Smooth muscle cell (in vitro differentiated cells): Measurements from ENCODE around the gene SPOCK1. TPM values are rescaled to one million over a fixed set of nuclear protein-coding genes. Genes with fewer than 3 reads are reported as not detected.

Source experiments
- DNase-seq: peaks from one replicate; lab custom pipeline; 2025; ENCODE audit not compliant: unreplicated experiment; lab: John Stamatoyannopoulos, UW
- H2AFZ ChIP-seq: fragments of 200-600 bp; sonication (generic); 2 replicates; pipeline ENCODE4 v1.6.0; 2016; ENCODE audit warnings: antibody characterized with exemption, low read depth, mild to moderate bottlenecking
- H3F3A ChIP-seq: fragments of 200-600 bp; sonication (generic); 2 replicates; pipeline ENCODE4 v1.6.0; 2017; ENCODE audit warnings: antibody characterized with exemption, low read depth
- H3K27ac ChIP-seq: fragments of 200-600 bp; sonication (generic); 2 replicates; pipeline ENCODE4 v1.5.1; 2016; ENCODE audit warnings: low read depth, mild to moderate bottlenecking
- H3K27me3 ChIP-seq: fragments of 200-600 bp; sonication (generic); 2 replicates; pipeline ENCODE4 v1.6.1; 2016; ENCODE audit warnings: low read depth, mild to moderate bottlenecking
- H3K36me3 ChIP-seq: fragments of 200-600 bp; sonication (generic); 2 replicates; pipeline ENCODE4 v1.5.1; 2016; ENCODE audit warnings: low read depth
- H3K4me1 ChIP-seq: fragments of 200-600 bp; sonication (generic); 2 replicates; pipeline ENCODE4 v1.5.1; 2016; ENCODE audit warnings: low read depth
- H3K4me2 ChIP-seq: fragments of 200-600 bp; sonication (generic); 2 replicates; pipeline ENCODE4 v1.6.0; 2016; ENCODE audit warnings: mild to moderate bottlenecking
- H3K4me3 ChIP-seq: fragments of 200-600 bp; sonication (generic); 2 replicates; pipeline ENCODE4 v1.5.1; 2016; ENCODE audit warnings: mild to moderate bottlenecking
- H3K79me2 ChIP-seq: fragments of 200-600 bp; sonication (generic); 2 replicates; pipeline ENCODE4 v1.6.0; 2016; ENCODE audit warnings: low read depth, mild to moderate bottlenecking
- H3K9ac ChIP-seq: fragments of 200-600 bp; sonication (generic); 2 replicates; pipeline ENCODE4 v1.6.0; 2016; ENCODE audit warnings: low read depth
- H3K9me3 ChIP-seq: fragments of 200-600 bp; sonication (generic); replicated peaks from 2 replicates; pipeline ENCODE4 v1.5.1; 2016; ENCODE audit warnings: low read depth
- H4K20me1 ChIP-seq: fragments of 200-600 bp; sonication (generic); 2 replicates; pipeline ENCODE4 v1.6.0; 2016; ENCODE audit warnings: low read depth
- WGBS: methylation state at CpG from one replicate; pipeline ENCODE4 v1.1.7; 2016; ENCODE audit warnings: low lambda C conversion rate; 5-methylcytosine and 5-hydroxymethylcytosine counted together
- polyA plus RNA-seq: library from polyadenylated mRNA; unstranded; fragments of >200 nt; fragmentation: Nextera tagmentation; extraction: Ambion mirVana; gene quantifications from 2 replicates; pipeline ENCODE4 v1.2.1, GENCODE V29; 2016
- total RNA-seq: library from RNA; depleted of rRNA; stranded (reverse); fragments of >200 nt; gene quantifications from 2 replicates; pipeline ENCODE4 v1.2.3, GENCODE V29; 2014
- TF ChIP-seq, protein P1 (sequence below): fragments of 200-600 bp; sonication (generic); IDR thresholded peaks from 2 replicates; pipeline ENCODE4 v1.5.1; 2017; ENCODE audit warnings: borderline replicate concordance, mild to moderate bottlenecking, antibody characterized with exemption; ENCODE audit not compliant: insufficient read depth, poor library complexity, severe bottlenecking

Gene SPOCK1
- total and polyA plus RNA-seq, 2 experiments from 2014 or later, result 56.2 to 80.0 TPM

DNA sequence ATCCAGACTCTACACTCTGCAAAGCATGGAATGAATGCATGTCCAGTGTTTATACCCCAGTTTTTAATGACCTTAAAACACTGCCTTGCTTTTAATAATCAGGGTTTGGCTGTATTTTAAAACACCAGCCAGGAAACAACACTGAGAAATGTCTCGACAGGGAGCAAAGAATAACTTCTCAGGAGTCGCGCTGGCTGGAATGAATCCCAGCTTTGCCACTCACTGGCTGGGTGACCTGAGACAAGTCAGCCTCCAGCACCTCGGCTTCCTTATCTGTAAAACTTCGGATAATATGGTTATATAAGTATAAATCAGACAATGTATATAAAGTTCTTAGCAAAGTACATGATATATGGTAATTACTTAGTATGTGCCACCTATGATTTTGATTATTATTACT lies 505.0 kb downstream of the SPOCK1 start:
- Histone ChIP-seq H4K20me1 (no peaks in the 10 kb centered on the region), H3K9me3 (no peaks in the 10 kb centered on the region), H3K27ac (no peak overlapping the region), H3K9ac (no peak overlapping the region), H3K4me2 (no peak overlapping the region), H3K4me1 (no peaks in the 10 kb centered on the region), H3K27me3 (no peaks in the 10 kb centered on the region), H3K4me3 (no peak overlapping the region), H3K79me2 (no peaks in the 10 kb centered on the region), H3K36me3 (no peaks in the 10 kb centered on the region), H2AFZ (no peak overlapping the region), H3F3A (no peaks in the 10 kb centered on the region)
- TF ChIP-seq, protein P1, sequence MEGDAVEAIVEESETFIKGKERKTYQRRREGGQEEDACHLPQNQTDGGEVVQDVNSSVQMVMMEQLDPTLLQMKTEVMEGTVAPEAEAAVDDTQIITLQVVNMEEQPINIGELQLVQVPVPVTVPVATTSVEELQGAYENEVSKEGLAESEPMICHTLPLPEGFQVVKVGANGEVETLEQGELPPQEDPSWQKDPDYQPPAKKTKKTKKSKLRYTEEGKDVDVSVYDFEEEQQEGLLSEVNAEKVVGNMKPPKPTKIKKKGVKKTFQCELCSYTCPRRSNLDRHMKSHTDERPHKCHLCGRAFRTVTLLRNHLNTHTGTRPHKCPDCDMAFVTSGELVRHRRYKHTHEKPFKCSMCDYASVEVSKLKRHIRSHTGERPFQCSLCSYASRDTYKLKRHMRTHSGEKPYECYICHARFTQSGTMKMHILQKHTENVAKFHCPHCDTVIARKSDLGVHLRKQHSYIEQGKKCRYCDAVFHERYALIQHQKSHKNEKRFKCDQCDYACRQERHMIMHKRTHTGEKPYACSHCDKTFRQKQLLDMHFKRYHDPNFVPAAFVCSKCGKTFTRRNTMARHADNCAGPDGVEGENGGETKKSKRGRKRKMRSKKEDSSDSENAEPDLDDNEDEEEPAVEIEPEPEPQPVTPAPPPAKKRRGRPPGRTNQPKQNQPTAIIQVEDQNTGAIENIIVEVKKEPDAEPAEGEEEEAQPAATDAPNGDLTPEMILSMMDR, result no peak
- WGBS, result 93% methylated on average over 5 of the region's 5 CpGs
- DNase-seq, result no peak

DNA sequence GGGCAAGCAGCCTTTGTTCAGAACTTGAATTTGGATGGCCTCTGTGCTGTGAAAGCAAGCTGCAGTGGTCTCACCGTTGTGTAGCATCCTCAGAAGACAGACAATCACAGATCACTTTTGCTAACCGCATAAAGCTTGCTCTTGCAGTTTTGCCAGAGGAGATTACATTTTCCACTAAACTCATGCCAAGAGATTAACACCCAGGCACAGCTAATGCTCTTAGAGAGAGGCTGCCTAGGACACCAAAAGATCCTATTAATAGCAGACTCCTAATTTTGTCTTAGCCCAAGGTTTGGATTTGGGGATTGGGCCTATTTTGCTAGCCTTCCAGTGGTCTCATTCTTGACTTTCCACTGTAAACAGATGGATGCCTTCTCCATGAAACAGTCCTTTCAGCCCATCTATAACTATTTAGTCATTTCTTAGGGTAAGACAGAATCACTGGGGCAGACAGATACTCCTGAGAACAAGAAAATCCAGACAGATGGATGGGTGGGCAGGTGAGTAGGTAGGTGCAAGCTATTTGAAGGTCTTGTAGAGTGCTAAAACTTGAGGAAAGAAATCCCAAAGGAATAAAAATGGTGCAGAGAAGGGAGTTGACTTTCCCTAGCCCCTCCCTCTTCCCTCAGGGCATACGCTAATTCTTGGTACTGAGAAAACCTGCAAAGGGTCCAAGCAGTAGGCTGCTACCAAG lies 506.2 kb downstream of the SPOCK1 start:
- no peak for DNase-seq
- Histone ChIP-seq H3K36me3 (no peaks in the 10 kb centered on the region), H3K27ac (no peak overlapping the region), H3K4me2 (no peak overlapping the region), H4K20me1 (no peaks in the 10 kb centered on the region), H3K4me1 (no peaks in the 10 kb centered on the region), H3K27me3 (no peaks in the 10 kb centered on the region), H3K79me2 (no peaks in the 10 kb centered on the region), H3K4me3 (no peak overlapping the region), H3K9ac (no peak overlapping the region), H3F3A (no peaks in the 10 kb centered on the region), H3K9me3 (no peaks in the 10 kb centered on the region), H2AFZ (no peak overlapping the region)
- TF ChIP-seq, protein P1, result no peak
- WGBS, result 50% methylated on average over 3 of the region's 3 CpGs

DNA sequence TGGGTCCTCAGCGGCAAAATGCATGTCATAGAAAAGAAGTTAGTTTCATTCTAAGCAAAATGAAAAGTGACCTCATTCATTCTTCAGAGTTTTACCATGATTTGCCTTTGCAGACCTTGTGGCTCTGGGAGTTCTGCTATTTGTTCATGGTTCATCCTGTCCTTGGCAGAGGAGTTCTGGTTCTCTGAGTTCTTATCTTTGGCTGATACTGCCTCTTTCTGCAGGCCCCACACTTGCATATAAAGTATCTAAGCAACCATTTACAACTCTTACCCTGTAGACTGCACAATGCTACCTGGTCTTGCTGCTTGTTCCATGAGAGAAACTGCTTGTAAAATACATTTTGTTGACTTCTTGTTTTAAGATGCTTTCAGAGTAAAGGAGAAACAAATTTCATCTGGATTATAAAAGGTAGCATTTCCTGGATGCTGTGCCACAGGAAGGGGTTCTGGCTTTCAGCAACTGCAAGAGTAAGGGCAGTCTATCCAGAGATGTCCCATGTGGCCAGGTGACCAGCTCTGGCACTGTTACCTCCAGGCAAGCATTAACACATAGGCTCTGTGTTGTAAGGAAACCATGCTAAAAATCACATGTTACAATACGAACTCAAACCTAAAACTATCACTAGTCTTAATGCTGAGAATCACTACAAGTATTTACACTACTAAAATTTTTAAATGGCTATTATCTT lies 513.2 kb downstream of the SPOCK1 start:
- Histone ChIP-seq H3K27me3 (no peaks in the 10 kb centered on the region), H3K4me2 (no peak overlapping the region), H2AFZ (no peak overlapping the region), H3K4me3 (no peak overlapping the region), H3K9ac (no peak overlapping the region), H3K4me1 (no peaks in the 10 kb centered on the region), H4K20me1 (no peaks in the 10 kb centered on the region), H3K9me3 (no peaks in the 10 kb centered on the region), H3K79me2 (no peaks in the 10 kb centered on the region), H3K36me3 (no peaks in the 10 kb centered on the region), H3F3A (no peaks in the 10 kb centered on the region), H3K27ac (no peak overlapping the region)
- DNase-seq, result no peak
- 93% methylated on average over 2 of the region's 2 CpGs for WGBS
- TF ChIP-seq, protein P1, result no peak
